HG03045 (cell line): ENCODE results near the gene UGT1A9.
"Not testable (repeated sequence)": the region's sequence is repeated elsewhere in the genome, so short reads cannot be mapped to it uniquely, and the experiment has no call there.

Experiments
- ATAC-seq: cut with Tn5 transposase; IDR thresholded peaks from one replicate; pipeline ENCODE4 v1.9.1; 2021; ENCODE audit warnings: mild to moderate bottlenecking, moderate library complexity; ENCODE audit not compliant: unreplicated experiment

UGT1A9 gene

GRCh38 chr2:233671290-233672161 lies at the start of gene UGT1A9:
Gene UGT1A9, plus strand, starts transcription at chr2:233671898. Its CDS starts 37 bp downstream, at chr2:233671935.
- no peak for ATAC-seq

- ATAC-seq = no peak
Measured at GRCh38 chr2:233627331-233628025, 44.2 kb upstream of the UGT1A9 start.

DNA sequence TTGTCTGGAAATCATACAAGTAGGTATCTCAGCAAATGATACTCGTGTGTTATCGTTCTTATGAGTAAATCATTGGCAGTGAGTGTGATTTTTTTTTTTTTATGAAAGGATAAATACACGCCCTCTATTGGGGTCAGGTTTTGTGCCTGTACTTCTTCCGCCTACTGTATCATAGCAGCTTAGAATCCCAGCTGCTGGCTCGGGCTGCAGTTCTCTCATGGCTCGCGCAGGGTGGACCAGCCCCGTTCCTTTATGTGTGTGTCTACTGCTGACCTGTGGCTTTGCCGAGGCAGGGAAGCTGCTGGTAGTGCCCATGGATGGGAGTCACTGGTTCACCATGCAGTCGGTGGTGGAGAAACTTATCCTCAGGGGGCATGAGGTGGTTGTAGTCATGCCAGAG lies 35.4 kb upstream of the UGT1A9 start, which contains the start of gene UGT1A10:
TSS of gene UGT1A10 (plus strand) at position 143 of the 400 bp plus-strand sequence. CDS start at position 218, 75 bp downstream.
- not testable (repeated sequence) for ATAC-seq

DNA sequence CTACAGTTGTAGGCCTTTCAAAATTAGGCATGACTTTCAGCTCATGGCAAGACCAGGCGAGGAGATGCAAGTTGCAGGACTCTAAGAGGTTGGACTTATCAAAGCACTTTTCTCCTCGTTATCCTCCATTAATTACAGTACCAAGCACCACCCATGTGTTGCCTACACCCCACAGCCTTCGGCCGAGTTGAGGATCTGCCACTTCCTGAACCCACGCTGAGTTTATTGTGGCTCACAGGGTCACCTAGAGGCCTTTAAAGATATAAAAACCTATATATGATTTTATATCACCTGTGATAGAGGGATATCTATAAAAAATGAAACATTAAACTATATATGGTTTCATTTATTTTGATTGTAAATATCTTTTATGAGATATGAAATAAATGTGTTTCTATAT lies 32.9 kb upstream of the UGT1A9 start:
- no peak for ATAC-seq

GRCh38 chr2:233639860-233640259 lies 31.8 kb upstream of the UGT1A9 start:
- no peak for ATAC-seq

GRCh38 chr2:233643128-233643527 lies 28.6 kb upstream of the UGT1A9 start:
- ATAC-seq = no peak

DNA sequence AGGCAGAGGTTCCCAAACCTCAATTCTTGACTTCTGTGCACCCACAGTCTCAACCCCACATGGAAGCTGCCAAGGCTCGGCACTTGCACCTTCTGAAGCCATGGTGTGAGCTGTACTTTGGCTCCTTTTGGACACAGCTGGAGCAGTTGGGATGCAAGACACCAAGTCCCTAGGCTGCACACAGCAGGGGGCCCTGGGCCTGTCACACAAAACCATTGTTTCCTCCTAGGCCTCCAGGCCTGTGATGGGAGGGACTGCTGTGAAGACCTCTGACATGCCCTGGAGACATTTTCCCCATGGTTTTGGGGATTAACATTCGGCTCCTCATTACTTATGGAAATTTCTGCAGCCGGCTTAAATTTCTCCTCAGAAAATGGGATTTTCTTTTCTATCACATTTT lies 25.7 kb upstream of the UGT1A9 start:
- ATAC-seq = not testable (repeated sequence)

DNA sequence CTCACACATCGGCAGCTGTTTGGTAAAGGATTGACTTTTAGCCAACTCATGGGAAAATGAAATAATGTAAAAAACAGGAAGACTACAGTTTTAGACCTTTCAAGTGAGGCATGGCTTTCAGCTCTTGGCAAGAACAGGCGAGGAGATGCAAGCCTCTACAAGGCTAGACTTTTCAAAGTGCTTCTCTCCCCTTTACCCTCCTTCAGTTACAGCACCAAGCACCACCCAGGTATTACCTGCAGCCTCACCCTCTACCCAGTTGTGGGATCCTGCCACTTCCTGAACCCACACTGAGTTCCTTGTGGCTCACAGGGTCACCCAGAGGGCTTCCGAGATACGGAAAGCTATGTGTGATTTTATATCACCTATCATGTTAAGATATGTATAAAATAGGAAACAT lies 20.7 kb upstream of the UGT1A9 start:
- ATAC-seq = no peak

DNA sequence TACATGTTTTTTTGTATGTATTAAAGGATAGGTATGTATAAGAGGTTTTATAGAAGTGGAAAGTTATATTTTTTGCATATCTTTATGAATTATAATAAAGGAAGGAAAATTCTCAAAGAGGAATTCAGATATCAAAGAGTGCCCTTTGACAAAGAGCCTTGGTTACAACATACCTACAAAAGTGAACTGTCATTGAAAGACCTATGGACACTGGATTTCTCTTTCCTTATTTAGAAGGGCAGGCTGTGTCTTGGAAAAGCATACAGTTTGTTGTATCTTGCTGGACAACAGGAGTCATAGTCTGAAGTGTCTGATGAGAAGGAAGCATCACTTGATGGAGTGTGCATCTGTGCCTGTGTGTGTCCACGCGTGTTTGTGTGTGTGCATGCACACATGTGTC lies 20.3 kb upstream of the UGT1A9 start:
- ATAC-seq = no peak

DNA sequence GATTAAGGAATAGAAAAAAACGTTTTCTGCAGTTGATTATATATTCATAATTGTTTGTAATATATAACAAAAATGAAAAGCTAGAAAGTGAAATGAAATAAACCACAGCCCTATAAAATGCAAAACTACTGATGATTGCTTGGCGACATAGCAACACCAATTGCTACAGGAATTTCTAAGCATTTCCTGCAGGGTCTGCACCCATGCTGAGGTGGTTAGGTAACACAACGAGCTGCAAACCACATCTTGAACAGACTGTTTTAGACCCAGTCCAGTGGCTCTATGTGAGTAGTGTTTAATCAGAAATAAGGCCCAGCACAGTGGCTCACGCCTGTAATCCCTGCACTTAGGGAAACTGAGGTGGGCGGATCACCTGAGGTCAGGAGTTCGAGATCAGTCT lies 17.2 kb upstream of the UGT1A9 start:
- ATAC-seq = no peak

DNA sequence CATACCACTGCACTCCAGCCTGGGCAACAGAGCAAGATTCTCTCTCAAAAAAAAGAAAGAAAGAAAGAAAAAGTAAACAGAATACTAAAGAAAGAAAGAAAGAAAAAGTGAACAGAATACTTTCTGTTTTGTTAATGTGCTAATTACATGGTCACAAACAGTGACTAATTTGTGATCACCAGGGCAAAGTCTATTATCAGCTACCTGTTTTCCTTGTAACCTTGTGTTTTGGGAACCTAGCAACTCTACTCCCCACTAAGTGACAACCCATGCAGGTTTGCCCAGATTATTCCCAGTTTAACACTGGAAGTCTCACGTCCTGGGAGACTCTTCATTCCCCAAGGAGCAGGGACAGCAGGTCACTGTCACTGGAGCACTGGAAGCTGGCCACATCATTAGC lies 16.7 kb upstream of the UGT1A9 start:
- no peak for ATAC-seq

DNA sequence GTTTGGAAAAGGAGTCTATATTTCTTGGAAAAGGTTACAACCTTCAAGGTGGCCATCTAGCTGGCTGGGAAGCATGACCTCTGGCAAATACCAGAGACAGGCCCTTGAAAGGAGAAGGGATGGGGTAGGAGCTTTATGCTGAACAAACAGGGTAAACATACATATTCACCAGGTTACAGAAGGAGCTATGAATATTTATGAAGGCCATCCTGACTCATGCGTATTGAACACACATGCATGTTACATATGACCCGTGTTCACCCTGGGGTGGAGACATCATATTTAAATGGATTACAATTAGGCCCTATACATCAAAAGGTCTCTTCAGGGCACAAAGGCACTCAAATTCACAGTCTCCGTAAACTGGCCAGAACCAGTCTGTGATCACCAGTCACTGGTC lies 15.8 kb upstream of the UGT1A9 start:
- not testable (repeated sequence) for ATAC-seq

- no peak for ATAC-seq
Measured at GRCh38 chr2:233656443-233656842, 15.3 kb upstream of the UGT1A9 start.

DNA sequence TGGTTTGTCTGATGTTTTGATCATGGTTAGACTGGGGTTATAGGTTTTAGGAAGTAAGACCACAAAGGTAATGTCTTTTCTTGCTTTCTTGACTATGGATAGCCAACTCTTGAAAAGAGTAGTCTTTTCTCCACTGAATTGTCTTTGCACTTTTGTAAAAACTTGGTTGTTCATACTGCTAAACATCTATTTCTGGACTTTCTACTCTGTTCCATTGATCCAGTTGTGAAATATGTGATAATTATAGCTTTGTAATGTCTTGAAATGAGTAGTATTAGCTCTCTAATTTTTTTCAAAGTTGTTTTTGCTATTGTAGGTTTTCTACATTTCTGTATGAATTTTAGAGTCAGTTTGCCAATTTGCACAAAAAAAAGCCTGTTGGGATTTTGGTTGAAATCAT lies 13.1 kb upstream of the UGT1A9 start:
- ATAC-seq = no peak

GRCh38 chr2:233663911-233664310 lies 7.8 kb upstream of the UGT1A9 start:
- no peak for ATAC-seq

DNA sequence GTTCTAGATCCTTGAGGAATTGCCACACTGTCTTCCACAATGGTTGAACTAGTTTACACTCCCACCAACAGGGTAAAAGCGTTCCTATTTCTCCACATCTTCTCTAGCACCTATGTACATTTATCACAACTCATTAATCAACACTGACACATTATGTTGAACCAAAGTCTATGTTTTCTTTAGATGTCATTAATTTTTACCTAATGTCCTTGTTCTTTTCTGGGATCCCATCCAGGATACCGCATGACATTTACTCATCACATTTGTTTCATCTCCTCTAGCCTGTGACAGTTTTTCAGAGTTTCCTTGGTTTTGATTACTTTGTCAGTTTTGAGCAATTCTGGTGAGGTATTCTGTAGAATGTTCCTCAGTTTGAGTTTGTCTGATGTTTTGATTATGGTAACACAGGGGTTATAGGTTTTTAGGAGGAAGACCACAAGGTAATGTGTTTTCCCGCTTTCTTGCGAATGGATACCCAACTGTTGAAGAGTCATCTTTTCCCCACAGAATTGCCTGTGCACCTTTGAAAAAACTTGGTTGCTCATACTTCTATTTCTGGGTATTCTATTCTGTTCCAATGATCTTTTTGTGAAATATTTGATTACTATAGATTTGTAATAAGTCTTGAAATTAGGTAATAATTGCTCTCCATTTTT lies 3.0 kb upstream of the UGT1A9 start:
- ATAC-seq = no peak

DNA sequence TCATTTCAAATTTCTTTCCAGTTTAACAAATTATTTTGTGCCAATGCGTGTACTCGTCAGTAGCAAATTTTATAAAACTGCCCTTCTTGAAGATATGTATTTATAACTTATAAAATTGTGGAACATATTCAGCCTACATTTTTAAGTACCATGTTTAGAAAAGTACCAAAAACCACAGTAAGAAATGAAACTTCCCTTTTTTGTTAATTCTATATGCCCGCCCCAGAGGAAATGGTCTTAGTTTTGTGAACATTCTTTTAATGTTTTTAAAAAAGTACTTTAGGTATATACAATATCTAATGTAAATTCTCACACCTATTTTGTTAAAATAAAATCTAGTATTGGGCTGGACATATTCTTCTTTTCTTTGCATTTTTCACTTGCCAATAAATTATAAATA lies 1.2 kb downstream of the UGT1A9 start:
- ATAC-seq = no peak

GRCh38 chr2:233673896-233674295 lies 2.2 kb downstream of the UGT1A9 start:
- no peak for ATAC-seq

GRCh38 chr2:233674314-233674713 lies 2.6 kb downstream of the UGT1A9 start:
- ATAC-seq = no peak

DNA sequence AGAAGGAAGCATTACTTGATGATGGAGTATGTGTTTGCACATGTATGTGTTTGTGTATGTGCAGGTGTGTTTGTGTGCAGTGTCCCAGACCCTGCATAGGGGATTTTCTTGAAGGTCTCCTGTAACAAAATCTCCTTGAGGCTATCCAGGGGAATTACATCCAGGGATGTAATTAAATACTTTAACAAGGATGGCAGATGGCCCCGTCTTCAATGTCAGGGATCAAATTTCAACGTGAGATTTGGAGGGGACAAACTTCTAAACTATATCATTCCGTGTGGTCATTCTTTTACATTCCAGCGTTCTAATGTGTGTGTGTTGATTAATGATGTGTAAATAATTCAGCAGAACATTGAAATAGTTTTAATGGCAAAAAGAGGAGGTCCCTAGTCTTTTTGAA lies 3.3 kb downstream of the UGT1A9 start:
- ATAC-seq = no peak

GRCh38 chr2:233676046-233676445 lies 4.3 kb downstream of the UGT1A9 start:
- no peak for ATAC-seq

DNA sequence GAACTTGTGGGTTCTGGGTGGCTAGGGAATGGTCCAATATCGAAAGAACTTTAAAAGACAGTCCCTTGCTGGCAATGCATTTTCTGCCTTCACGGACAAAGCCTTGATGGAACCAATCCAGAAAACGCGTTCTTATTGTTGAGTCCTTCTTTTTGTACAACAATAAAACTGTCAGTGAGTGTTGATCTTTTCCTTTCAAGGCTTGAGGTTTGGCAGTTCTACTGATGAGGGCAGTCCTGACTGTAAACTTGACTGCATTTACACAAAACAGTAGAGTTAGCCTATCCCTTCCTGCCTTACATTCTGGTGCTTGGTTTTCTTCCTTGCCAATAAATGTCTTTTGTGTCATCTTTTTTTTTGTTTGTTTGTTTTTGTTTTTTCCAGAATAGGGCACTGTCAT lies 7.5 kb downstream of the UGT1A9 start:
- no peak for ATAC-seq
